HG03442 (cell line): ENCODE data around the gene RSPO4.
"Not testable (repeated sequence)": the region's sequence is repeated elsewhere in the genome, so short reads cannot be mapped to it uniquely, and the experiment has no call there.

Source experiments
- ATAC-seq: cut with Tn5 transposase; IDR thresholded peaks from one replicate; pipeline ENCODE4 v1.9.1; 2021; ENCODE audit warnings: mild to moderate bottlenecking, moderate library complexity; ENCODE audit not compliant: unreplicated experiment

Gene RSPO4

DNA sequence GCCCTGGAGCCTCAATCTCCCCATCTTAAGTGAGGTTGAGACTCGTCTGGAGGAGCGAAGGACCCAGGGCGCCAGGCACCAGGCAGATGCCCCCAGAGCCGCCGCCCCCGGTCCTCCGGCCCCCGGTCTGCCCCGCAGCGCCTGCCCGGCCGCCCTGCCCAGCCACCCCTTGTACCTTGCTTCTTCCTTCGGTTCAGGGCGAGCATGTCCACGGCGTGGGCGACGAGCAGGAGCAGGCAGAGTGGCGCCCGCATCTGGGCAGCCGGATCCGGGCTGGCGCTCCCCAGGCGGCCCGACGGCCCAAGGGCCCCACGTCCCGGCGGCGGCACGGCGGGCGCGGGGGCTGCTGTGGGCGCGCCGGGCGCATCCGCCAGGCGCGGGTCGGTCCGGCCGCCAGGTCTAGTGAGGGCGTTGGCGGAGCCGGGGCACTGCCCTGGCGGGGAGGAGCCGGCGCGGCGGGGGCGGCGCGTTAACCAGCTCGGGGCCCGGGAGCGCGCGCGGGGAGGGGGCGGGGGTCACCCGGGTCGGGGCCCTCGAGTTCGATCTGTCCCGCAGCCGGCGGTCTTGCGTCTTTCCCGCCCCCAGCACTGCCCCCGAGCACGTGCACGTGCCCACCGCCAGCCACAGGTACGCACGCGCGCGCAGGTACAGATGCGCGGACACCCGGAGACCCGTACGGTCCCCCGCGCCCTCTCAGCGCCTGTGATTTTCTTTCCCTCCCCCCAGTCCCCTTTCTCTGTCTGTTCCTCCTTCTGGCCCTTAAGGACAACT lies at the start of gene RSPO4:
TSS of gene RSPO4 (minus strand) at position 401 of the 771 bp plus-strand sequence. CDS start at position 254, 147 bp downstream.
- no peak for ATAC-seq

DNA sequence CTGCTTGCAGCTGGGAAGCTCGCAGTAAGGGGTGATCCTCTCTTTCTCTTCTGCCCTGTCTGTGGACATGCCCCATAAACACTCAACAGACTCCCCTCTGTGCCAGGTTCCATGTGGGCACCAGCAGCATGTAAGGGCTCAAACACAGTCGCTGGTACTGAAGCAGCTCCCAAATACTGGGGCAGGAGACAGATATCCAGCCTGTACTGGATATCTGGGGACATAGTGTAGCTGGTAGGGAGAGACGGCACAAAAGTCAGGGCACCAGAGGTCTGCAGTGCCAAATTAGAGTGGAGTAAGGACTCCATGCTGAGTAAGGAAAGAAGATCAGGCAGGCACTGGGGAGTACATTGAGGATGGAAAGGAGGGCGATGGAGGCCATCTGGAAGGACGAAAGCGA lies 48.3 kb upstream of the RSPO4 start:
- ATAC-seq, result no peak

DNA sequence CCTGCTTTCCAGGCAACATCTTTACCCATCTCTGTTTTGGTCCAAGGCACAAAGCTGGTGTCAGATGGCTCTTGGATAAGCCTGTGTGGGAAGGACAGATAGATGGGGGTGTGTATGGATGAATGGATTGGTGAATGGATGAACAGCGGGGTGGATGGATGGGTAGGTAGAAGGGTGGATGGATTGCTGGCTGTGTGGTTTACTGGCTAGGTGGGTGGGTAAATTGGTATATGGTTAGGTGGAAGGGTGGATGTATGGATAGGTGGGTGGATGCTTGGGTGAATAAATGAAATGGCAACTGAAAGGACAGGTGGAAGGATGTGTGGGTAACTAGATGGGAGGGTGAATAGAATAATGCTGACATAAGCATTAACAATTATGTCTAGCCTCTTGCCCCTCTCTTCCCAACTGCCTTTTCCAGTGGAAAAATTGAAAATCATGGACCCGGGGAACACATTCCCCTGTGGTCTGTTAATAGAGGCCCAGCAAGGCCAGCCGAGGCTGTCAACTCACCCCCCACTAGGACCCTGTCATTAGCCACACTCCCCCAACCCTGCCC lies 43.8 kb upstream of the RSPO4 start:
- no peak for ATAC-seq

DNA sequence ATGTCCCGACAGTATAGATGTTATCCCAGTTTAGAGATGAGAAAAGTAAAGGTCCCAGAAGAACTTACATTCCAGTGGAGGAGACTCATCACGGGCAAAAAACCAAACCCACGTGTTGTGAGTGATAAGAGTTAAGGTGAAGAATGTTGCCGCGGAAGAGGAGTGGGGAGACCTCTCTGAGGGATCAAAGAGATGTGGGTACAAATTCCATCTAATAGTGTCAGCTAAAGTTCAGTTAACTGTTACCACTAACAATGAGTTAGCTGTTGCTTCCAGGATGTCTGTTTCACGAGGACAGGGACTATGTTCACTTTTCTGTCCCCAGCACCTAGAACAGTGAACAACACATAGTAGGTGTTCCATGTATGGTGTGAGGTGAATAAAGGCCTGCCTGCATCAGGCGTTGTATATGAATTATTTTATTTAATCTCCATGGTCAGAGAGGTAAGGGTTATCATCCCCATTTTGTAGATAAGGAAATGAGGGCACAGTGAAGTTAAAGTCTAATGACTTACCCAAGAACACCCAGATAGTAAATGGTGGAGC lies 39.8 kb upstream of the RSPO4 start:
- no peak for ATAC-seq

DNA sequence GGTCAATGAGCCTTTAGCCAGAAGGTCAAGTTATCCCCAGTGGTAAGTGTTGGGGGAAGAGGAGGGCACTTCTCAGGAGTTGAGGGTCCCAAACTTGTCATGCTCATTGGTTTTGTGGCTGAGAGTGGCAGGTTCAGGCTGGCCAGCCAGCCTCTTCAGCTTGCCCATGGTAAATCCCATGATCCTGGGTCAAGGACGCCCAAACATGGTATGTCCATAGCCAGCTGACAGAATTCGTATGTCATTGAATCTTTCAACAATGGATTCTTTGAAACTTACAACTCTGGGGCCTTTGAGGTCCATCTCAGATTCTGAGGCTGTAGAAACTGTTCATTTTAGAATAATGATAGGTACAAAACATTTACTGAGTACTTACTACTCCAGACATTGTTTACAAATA lies 36.1 kb upstream of the RSPO4 start:
- no peak for ATAC-seq

DNA sequence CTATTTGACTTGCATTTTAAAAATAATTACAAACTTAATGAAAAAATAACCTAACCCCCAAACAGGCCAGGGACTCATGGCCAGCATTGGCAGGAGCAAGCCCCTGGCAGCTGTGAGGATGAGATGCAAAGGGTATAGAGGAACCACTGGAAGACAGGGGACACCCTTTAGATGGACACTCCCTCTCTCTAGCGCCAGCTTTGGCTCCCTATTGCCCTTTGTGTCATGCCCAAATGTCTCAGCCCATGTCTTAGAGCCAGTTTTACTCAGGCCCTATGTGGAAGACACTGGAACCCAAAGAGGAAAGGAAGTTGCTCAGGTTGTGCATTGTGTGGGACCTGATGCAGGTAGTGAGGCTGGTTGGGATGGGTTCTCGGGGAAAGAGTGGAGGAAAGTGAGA lies 34.9 kb upstream of the RSPO4 start:
- ATAC-seq, result no peak

DNA sequence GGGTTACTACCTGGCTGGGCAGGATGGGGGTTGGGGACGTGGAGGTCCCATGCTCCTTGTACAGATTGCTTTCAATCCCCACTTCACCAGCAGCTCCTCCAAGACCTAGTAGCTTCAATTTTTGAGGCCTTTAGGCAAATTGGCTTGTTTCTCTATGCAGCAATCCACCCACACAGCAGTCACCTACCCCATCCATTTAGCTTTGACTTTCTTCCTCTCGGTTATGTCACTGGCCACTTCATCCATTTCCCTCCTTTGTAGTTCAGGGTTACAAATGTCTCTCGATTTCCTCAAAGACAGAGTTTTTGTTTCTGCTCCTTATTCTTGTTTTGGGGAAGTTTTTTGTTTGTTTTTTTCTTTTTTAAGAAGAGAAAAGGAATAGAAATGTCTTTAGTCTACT lies 33.4 kb upstream of the RSPO4 start:
- ATAC-seq, result no peak

DNA sequence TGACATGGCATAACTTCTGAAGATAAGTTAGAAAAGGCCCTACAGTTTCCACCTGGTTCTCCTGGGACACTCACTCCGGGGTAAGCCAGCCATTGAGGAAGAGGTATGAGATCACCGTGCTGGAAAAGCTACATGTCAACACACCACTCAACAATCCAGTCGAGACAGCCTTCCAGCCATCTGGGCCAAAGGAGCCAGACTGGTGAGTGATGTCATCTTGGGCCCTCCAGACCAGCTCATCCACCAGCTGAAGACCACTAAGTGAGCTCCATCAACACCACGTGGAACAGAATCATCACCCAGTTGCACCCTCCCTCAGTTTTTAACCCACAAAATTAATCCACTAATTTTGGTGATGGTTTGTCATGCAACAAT lies 32.3 kb upstream of the RSPO4 start:
- no peak for ATAC-seq

DNA sequence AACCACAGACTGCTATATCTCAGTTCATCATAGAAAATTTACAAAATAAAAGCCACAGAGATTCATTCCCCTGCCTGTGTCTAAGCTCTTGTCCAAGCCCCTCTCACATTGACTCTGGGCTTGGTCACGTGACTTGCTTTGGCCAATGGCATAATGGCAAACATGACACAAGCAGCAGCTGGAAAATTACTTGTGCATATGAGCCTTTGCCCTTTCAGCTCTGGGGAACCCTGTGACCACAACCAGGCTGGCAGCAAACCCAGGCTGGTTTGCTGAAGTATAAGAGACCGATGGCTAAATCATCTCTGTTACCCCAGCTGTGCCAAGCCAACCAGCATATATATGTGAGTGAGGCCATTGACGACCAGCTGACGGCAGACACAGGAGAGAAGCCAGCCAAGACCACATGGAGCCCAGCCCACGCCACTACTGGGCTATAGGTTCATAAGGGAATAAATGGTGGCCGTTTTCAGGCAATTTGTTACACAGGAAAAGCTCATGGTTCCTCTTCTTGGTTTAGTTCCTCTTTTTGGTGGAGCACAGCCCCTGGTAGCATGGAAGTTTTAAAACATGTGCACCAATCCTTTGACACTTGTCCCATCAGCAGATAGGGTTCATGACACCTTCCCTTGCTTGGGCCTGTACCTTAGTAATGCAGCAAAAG lies 31.8 kb upstream of the RSPO4 start:
- ATAC-seq, result no peak

DNA sequence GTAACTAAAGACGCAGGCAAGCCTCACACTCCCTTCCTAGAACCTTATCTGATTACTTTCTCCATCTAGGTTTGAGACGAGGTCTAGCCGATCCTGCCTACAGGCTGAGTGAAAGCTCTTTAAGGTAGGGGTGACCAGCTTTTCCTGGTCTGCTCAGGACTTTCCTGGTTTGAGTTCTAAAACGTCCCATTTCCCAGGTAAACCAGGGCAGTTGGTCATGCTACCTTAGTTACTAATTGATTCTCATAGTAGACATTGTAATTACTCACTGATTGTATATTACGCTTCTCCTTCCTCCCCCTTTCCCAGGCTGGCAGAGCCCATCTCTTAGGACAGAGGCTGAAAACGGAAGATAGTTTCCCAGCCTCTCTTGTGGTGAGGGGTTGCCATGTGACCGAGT lies 27.9 kb upstream of the RSPO4 start:
- ATAC-seq, result no peak

DNA sequence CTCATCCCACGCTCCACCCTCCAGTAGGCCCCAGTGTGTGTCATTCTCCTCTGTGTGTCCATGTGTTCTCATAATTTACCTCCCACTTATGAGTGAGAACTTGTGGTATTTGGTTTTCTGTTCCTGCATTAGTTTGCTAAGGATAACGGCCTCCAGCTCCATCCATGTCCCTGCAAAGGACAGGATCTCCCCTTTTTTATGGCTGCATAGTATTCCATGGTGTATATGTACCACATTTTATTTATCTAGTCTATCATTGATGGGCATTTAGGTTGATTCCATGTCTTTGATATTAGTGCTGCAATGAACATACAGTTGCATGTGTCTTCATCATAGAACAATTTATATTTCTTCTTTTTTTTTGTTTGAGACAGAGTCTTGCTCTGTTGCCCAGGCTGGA lies 24.1 kb upstream of the RSPO4 start:
- ATAC-seq, result not testable (repeated sequence)

DNA sequence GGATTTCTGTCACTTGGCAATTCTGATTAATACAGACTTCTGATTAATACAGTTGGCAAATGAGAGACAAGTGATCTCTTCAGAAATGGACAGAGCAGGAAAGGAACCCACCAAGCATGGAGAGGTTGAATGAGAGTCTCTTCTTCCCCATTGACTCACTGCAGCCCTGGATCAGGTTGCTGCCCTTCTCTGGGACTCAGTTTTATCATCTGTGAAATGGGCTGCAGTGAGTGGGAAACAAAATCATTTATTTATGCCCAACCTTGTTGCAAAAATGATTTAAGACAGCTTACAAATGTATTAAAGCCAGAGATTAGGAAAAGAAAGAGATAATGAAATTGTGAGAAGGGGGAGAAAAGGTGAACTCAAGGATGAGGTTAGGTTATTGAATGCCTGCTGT lies 20.8 kb upstream of the RSPO4 start:
- ATAC-seq, result no peak

DNA sequence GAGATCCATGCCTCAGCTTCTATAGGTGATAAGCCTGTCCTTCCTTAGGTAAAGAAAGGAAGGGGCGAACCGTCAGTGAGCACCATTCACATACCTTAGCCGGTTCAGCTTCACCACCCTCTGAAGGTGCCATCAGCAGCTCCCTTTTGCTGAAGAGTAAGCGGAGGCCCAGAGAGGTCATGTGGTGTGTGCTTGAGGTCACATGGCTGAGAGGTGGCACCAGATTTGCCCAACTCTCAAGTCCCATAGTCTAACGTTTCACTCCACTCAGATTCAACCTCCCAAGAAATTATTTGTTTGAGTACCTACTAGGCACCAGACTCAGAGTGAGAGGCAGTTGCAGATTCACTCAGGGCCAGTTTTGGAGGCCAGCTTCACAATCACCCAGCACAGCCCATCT lies 18.5 kb upstream of the RSPO4 start:
- no peak for ATAC-seq

DNA sequence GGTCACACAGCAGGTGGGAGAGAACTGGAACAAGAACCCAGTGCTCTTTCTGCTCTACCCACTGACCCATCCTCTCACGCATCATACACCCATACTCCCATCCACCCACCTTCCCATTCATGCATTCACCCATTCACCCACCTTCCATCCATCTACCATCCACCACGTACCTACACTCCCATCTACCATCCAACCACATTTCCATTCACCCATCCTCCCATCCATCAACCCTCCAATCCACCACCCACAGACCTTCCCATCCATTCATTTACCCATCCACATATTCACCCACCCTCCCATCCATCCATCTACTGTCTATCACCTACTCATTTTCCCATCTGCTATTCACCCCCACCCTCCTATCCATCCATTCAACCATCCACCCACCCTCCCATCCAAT lies 17.2 kb upstream of the RSPO4 start:
- no peak for ATAC-seq

DNA sequence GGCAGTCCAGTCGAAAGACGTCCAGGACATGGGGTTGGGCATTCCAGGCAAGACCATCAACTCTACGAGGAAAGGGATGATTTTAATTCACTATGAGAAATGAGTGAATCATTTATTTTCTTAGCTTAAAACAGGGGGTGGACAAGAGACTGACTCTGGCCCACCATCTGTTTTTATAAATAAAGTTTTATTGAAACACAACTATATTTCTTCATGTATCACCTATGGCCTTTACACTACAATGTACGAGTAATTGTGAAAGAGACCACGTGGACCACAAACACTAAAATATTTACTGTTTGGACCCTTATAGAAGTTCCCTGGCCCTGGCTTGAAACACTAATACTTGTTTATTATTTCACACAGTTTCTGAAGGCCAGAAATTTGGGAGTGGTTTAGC lies 15.6 kb upstream of the RSPO4 start:
- ATAC-seq, result no peak

DNA sequence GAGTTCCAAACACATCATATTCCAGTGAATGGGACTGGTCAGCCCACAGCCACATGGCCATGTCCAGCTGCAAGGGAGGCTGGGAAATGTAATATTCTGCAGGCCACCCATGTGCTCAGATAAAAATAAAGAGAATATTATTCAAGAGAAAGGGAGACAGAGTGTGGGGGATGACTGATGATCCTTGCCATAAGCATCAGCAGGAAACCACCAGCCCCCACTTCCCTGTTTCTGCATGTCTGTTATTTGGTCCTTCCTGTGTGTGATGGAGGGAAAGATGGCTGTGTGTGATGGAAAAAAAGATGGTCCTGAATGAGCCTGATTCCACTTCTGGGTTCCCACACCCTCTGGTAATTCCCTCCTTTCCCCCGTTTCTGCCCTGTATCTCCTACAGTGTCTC lies 13.1 kb upstream of the RSPO4 start:
- ATAC-seq, result no peak

DNA sequence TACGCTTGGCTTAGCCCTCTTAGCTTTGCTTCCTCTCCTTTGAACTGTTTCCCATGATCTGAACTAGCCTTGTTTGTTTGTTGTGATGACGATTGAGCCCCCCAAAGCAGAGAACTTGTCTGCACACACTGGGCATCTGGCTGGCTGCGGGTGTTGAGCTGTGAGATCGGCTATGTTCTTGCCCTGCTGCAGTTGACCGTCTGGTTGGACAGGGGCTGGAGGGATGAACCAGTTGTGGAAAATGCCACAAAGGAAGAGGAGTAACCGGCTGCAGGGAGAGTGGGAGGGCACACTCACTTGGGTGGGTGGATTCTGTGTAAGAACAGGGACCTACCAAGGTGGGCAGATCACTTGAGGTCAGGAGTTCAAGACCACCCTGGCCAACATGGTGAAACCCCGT lies 12.4 kb upstream of the RSPO4 start:
- ATAC-seq, result no peak

DNA sequence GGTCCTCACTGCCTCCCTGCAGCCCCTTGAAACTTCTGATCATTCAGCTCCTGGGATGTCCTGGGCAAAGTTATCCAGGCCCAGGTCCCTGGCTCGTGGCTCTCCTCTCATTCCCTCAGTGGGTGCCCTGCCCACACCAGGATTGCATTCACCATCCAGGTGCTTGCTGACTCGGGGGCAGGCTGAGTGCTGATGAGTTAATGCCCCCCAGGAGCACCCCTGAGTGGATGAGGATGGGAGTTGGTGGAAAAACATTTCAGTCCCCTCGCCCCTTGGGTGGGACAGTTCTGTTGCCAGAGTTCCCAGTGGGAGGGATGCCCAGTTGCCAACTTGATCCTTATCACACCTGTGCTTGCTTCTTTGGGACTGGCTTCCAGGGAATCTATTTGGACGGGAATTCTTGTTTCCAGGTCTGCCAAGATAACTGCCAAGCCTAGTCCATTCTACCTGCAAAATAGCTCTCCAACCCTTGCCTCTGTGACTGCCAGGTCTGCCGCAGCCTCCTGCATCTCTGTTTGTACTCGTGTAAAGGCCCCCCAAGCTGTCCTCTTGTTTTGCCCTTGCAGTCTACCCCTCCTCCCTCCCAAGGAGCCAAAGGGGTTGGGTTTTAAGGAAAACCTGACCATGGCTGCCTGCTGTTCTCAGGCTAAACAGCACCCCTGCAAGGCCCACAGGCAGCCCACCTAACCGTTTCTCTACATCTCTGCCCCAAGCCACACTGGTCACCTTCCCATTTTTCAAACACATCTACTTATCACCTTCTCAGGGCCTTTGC lies 11.6 kb upstream of the RSPO4 start:
- no peak for ATAC-seq

DNA sequence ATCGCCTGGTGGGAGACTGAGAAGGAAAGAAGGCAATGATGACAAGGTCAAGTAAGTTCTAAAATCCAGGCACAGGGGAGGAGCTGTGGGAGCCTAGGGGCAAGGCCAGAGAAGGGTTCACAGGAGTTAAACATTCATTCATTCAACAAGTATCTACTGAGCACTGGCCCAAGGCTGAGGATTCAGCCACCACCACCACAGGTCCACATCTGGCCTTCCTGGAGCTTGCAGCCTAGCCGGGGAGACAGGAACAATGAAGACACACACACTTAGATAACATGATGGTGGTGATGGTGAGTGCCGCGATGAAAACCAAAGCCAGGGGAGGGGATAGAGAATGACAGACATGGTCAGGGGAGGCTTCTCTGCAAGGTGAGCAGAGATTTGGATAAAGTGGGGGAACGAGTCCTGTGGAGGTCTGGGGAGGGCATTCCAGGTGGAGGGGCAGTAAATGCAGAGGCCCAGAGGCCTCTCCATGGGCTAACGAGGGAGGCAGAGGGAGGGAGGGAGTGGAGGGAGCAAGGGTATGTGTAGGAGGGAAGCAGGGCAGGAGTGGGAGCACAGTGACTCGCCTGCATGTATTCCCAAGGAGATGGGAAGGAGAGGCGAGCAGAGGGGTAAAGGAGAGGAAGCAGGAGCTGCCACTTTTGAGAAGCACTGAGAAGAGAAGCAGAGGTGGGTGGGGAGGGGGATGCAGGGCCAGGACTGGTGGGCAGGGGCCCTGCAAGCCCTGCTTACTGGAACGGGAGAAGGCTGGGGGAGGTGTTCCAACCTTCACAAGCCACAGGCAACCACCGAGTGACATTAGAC lies 10.5 kb upstream of the RSPO4 start:
- no peak for ATAC-seq

DNA sequence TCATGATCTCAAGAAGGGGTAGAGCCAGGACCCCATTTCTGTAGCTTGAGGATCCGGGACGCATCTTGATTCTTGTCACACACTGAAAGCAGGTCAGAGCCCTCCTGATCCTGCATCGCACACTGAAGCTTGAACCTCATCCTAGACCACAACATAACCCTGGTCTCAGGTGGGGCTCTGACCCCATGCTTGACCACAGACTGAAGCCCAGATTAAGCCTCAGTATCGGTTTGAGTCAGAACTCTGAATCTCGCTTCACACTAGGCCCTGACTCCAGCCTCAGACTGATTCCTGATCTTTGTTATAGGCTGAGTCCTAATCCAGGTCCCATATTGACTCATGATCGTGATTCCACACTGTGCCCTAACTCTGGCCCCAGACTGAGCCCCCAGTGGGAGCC lies 8.5 kb upstream of the RSPO4 start:
- peak; percentile 52 for ATAC-seq
